ENCODE data around the gene SFTPB.
"Not testable (repeated sequence)": the region's sequence is repeated elsewhere in the genome, so short reads cannot be mapped to it uniquely, and the experiment has no call there.

Gene SFTPB

DNA sequence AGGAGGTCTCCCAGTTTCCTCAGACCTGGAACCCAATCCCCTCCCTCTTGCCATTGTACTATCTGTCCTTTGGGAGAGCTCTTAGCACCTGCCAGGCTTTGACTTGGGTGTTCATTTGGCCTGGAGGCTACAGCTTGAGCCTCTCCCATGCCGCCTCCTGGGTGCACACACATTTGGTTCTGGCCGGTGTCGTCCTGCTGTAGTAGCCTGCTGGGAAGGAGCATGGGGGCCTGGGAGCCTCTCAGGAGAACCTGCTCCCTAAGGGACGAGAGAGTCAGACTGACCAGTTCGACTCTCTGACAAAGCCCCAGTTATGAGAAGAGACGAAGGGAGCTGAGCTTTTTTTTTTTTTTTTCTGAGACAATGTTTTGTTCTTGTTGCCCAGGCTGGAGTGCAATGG lies 7.4 kb upstream of the SFTPB start:
- Histone ChIP-seq H3K4me1 (ENCODE audit: low read length) (peaks cover 35% of the 10 kb centered on the region), H3K4me3 (ENCODE audit: low read length) (no peak overlapping the region), H3K27me3 (ENCODE audit: low read depth, low read length) (peaks cover 22% of the 10 kb centered on the region), H3K9ac (ENCODE audit: low read length) (no peak overlapping the region), H3K4me2 (ENCODE audit: low read length) (no peak overlapping the region), H3K9me3 (ENCODE audit: insufficient read depth, low read length) (no peaks in the 10 kb centered on the region), H3K36me3 (replicated peaks; ENCODE audit: low read depth, low read length) (no peaks in the 10 kb centered on the region), H3K79me2 (ENCODE audit: low read length) (no peaks in the 10 kb centered on the region), H2AFZ (ENCODE audit: low read depth, low read length) (no peak overlapping the region), H3K27ac (ENCODE audit: low read length) (no peak overlapping the region), H4K20me1 (ENCODE audit: insufficient read depth, low read length) (no peaks in the 10 kb centered on the region)
- TF ChIP-seq, protein P1, sequence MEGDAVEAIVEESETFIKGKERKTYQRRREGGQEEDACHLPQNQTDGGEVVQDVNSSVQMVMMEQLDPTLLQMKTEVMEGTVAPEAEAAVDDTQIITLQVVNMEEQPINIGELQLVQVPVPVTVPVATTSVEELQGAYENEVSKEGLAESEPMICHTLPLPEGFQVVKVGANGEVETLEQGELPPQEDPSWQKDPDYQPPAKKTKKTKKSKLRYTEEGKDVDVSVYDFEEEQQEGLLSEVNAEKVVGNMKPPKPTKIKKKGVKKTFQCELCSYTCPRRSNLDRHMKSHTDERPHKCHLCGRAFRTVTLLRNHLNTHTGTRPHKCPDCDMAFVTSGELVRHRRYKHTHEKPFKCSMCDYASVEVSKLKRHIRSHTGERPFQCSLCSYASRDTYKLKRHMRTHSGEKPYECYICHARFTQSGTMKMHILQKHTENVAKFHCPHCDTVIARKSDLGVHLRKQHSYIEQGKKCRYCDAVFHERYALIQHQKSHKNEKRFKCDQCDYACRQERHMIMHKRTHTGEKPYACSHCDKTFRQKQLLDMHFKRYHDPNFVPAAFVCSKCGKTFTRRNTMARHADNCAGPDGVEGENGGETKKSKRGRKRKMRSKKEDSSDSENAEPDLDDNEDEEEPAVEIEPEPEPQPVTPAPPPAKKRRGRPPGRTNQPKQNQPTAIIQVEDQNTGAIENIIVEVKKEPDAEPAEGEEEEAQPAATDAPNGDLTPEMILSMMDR (IDR thresholded peaks at IDR 0.05; ENCODE audit: low read depth, low read length), result no peak
- no peak for TF ChIP-seq EZH2phosphoT487 (IDR thresholded peaks at IDR 0.05; ENCODE audit: low read depth)

- no peak overlapping the region for H3K4me2 ChIP-seq (ENCODE audit: low read length)
- no peak overlapping the region for H2AFZ ChIP-seq (ENCODE audit: low read depth, low read length)
- peaks cover 45% of the 10 kb centered on the region for H3K4me1 ChIP-seq (ENCODE audit: low read length)
- H3K27ac ChIP-seq (ENCODE audit: low read length), result no peak overlapping the region
- no peaks in the 10 kb centered on the region for H4K20me1 ChIP-seq (ENCODE audit: insufficient read depth, low read length)
- H3K9me3 ChIP-seq (ENCODE audit: insufficient read depth, low read length), result no peaks in the 10 kb centered on the region
- no peak for TF ChIP-seq EZH2phosphoT487 (IDR thresholded peaks at IDR 0.05; ENCODE audit: low read depth)
- TF ChIP-seq, protein P1 (IDR thresholded peaks at IDR 0.05; ENCODE audit: low read depth, low read length), result no peak
- no peak overlapping the region for H3K9ac ChIP-seq (ENCODE audit: low read length)
- H3K79me2 ChIP-seq (ENCODE audit: low read length), result no peaks in the 10 kb centered on the region
- no peaks in the 10 kb centered on the region for H3K36me3 ChIP-seq (replicated peaks; ENCODE audit: low read depth, low read length)
- H3K4me3 ChIP-seq (ENCODE audit: low read length), result no peak overlapping the region
- H3K27me3 ChIP-seq (ENCODE audit: low read depth, low read length), result peaks cover 25% of the 10 kb centered on the region
These were observed 6.4 kb upstream of the SFTPB start for GRCh38 chr2:85674417-85674816.

DNA sequence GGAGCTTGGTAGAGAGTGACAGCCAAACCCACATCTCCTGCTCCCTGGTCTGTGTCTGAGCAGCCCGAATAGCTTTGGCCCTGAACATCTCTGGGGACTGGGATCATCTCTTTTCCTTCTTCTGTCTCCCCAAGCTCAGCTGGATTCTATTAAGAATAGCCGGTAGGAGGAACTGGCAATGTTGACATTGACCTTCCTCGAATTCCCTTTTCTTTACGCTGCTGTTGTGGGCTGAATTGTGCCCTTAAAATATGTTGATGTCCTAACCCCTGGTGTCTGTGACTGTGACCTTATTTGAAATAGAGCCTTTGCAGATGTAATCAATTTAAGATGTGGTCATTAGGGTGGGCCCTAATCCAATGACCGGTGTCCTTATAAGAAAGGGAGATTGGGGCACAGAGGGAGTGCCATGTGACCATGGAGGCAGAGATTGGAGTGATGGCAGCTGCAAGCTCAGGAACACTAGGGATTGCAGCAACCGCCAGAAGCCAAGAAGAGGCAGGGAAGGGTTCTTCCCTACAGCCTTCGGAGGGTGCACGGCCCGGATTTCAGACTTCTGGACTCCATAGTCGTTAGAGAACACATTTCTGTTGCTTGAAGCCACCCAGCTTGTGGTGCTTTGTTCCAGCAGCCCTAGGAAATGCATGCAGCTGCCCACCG lies 5.8 kb upstream of the SFTPB start:
- TF ChIP-seq, protein P1 (IDR thresholded peaks at IDR 0.05; ENCODE audit: low read depth, low read length), result no peak
- TF ChIP-seq EZH2phosphoT487 (IDR thresholded peaks at IDR 0.05; ENCODE audit: low read depth), result no peak

DNA sequence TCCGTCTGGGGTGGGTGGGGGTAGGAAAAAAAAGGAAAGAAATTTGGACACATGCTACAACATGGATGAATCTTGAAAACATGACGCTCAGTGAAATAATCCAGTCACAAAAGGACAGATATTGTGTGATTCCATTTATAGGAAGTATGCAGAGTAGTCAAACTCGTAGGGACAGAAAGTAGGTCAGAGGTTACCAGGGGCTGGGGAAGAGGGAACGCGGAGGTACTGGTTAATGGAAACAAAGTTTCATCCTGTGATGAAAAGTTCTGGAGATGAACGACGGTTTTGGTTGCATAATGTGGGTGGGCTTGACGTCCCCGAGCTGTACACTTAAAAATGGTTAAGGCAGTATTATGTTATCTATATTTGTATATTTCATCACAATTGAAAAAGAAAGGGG lies 4.5 kb upstream of the SFTPB start:
- no peak overlapping the region for H3K27ac ChIP-seq (ENCODE audit: low read length)
- TF ChIP-seq, protein P1 (IDR thresholded peaks at IDR 0.05; ENCODE audit: low read depth, low read length), result no peak
- TF ChIP-seq EZH2phosphoT487 (IDR thresholded peaks at IDR 0.05; ENCODE audit: low read depth), result no peak
- peak overlapping the region; percentile 16 for H3K4me3 ChIP-seq (ENCODE audit: low read length)

More for the DNA sequence above, 5.8 kb upstream of the SFTPB start:
- Histone ChIP-seq H3K27ac (ENCODE audit: low read length) (no peak overlapping the region), H3K4me2 (ENCODE audit: low read length) (no peak overlapping the region), H3K4me3 (ENCODE audit: low read length) (no peak overlapping the region), H3K36me3 (replicated peaks; ENCODE audit: low read depth, low read length) (no peaks in the 10 kb centered on the region), H3K9ac (ENCODE audit: low read length) (no peak overlapping the region), H3K4me1 (ENCODE audit: low read length) (peaks cover 49% of the 10 kb centered on the region), H3K9me3 (ENCODE audit: insufficient read depth, low read length) (no peaks in the 10 kb centered on the region), H2AFZ (ENCODE audit: low read depth, low read length) (no peak overlapping the region), H3K27me3 (ENCODE audit: low read depth, low read length) (peaks cover 25% of the 10 kb centered on the region), H4K20me1 (ENCODE audit: insufficient read depth, low read length) (no peaks in the 10 kb centered on the region), H3K79me2 (ENCODE audit: low read length) (no peaks in the 10 kb centered on the region)

GRCh38 chr2:85670416-85670815 lies 2.4 kb upstream of the SFTPB start:
- Histone ChIP-seq H3K4me2 (ENCODE audit: low read length) (peak overlapping the region; percentile 77), H3K27me3 (ENCODE audit: low read depth, low read length) (peaks cover 21% of the 10 kb centered on the region), H3K4me3 (ENCODE audit: low read length) (peak overlapping the region; percentile 62), H3K4me1 (ENCODE audit: low read length) (peaks cover 56% of the 10 kb centered on the region)
- H4K20me1 ChIP-seq (ENCODE audit: insufficient read depth, low read length); H3K79me2 ChIP-seq (ENCODE audit: low read length); H3K9ac ChIP-seq (ENCODE audit: low read length); H3K9me3 ChIP-seq (ENCODE audit: insufficient read depth, low read length); H2AFZ ChIP-seq (ENCODE audit: low read depth, low read length); H3K36me3 ChIP-seq (replicated peaks; ENCODE audit: low read depth, low read length); H3K27ac ChIP-seq (ENCODE audit: low read length): not testable (repeated sequence)

More for the DNA sequence above, 4.5 kb upstream of the SFTPB start:
- H3K36me3 ChIP-seq (replicated peaks; ENCODE audit: low read depth, low read length), result no peaks in the 10 kb centered on the region
- peaks cover 60% of the 10 kb centered on the region for H3K4me1 ChIP-seq (ENCODE audit: low read length)
- no peaks in the 10 kb centered on the region for H3K9me3 ChIP-seq (ENCODE audit: insufficient read depth, low read length)
- H3K4me2 ChIP-seq (ENCODE audit: low read length), result peak overlapping the region; percentile 77
- H3K27me3 ChIP-seq (ENCODE audit: low read depth, low read length), result peaks cover 21% of the 10 kb centered on the region
- H3K9ac ChIP-seq (ENCODE audit: low read length), result no peak overlapping the region
- no peak overlapping the region for H2AFZ ChIP-seq (ENCODE audit: low read depth, low read length)
- H4K20me1 ChIP-seq (ENCODE audit: insufficient read depth, low read length), result no peaks in the 10 kb centered on the region
- no peaks in the 10 kb centered on the region for H3K79me2 ChIP-seq (ENCODE audit: low read length)
